Neural cell (in vitro differentiated cells): ENCODE results near the gene SDHD. TPM values are rescaled to one million over a fixed set of nuclear protein-coding genes. Genes with fewer than 3 reads are reported as not detected.

ENCODE experiments used
- H2AFZ ChIP-seq: fragments of 200-600, 300-800 bp; sonication (generic), shearing (Covaris generic); 2 replicates; pipeline ENCODE4 v1.6.0; 2014; ENCODE audit warnings: low read depth, mild to moderate bottlenecking, antibody characterized with exemption, low read length, moderate library complexity
- H3F3A ChIP-seq: fragments of 200-600 bp; shearing (Covaris generic); 2 replicates; pipeline ENCODE4 v1.6.1; 2016; ENCODE audit warnings: mild to moderate bottlenecking, moderate library complexity, mixed read lengths, antibody characterized with exemption, low read length; ENCODE audit not compliant: insufficient read depth, poor library complexity, severe bottlenecking
- H3K27ac ChIP-seq: fragments of 200-600, 300-800 bp; sonication (generic), shearing (Covaris generic); 2 replicates; pipeline ENCODE4 v1.5.1; 2014; ENCODE audit warnings: mild to moderate bottlenecking, low read length, moderate library complexity
- H3K27me3 ChIP-seq: fragments of 300-800, 200-600 bp; sonication (generic), shearing (Covaris generic); 2 replicates; pipeline ENCODE4 v1.6.0; 2014; ENCODE audit warnings: mild to moderate bottlenecking, low read depth, low read length, moderate library complexity; ENCODE audit not compliant: insufficient read depth
- H3K36me3 ChIP-seq: fragments of 300-800, 200-600 bp; sonication (generic), shearing (Covaris generic); 2 replicates; pipeline ENCODE4 v1.5.1; 2014; ENCODE audit warnings: mild to moderate bottlenecking, antibody characterized with exemption, low read length, moderate library complexity; ENCODE audit not compliant: insufficient read depth
- H3K4me2 ChIP-seq: fragments of 300-800, 200-600 bp; sonication (generic), shearing (Covaris generic); 2 replicates; pipeline ENCODE4 v1.6.0; 2014; ENCODE audit warnings: mild to moderate bottlenecking, low read length
- H3K4me3 ChIP-seq: fragments of 300-800, 200-600 bp; sonication (generic), shearing (Covaris generic); 2 replicates; pipeline ENCODE4 v1.5.1; 2014; ENCODE audit warnings: mild to moderate bottlenecking, low read length, moderate library complexity
- H3K79me2 ChIP-seq: fragments of 200-600 bp; shearing (Covaris generic); replicated peaks from 2 replicates; pipeline ENCODE4 v1.6.0; 2014; ENCODE audit warnings: mild to moderate bottlenecking, low read length, moderate library complexity; ENCODE audit not compliant: insufficient read depth
- H3K9ac ChIP-seq: fragments of 300-800, 200-600 bp; sonication (generic), shearing (Covaris generic); 2 replicates; pipeline ENCODE4 v1.6.1; 2016; ENCODE audit warnings: mild to moderate bottlenecking, low read length, mixed read lengths
- H3K9me2 ChIP-seq: fragments of 200-600 bp; shearing (Covaris generic); 2 replicates; pipeline ENCODE4 v1.6.1; 2016; ENCODE audit warnings: mild to moderate bottlenecking, low read length, mixed read lengths; ENCODE audit not compliant: insufficient read depth
- H3K9me3 ChIP-seq: fragments of 200-600, 300-800 bp; sonication (generic), shearing (Covaris generic); 2 replicates; pipeline ENCODE4 v1.6.1; 2016; ENCODE audit warnings: mild to moderate bottlenecking, mixed run types, low read length, moderate library complexity, mixed read lengths
- H4K20me1 ChIP-seq: fragments of 200-600 bp; shearing (Covaris generic); 2 replicates; pipeline ENCODE4 v1.6.1; 2016; ENCODE audit warnings: mild to moderate bottlenecking, mixed run types; ENCODE audit not compliant: insufficient read depth
- EP300 ChIP-seq: fragments of 450-650 bp; conservative IDR thresholded peaks from 2 replicates; pipeline ENCODE4 v1.6.1; 2014; ENCODE audit warnings: antibody characterized with exemption, mild to moderate bottlenecking, moderate library complexity; ENCODE audit not compliant: poor library complexity, severe bottlenecking
- EZH2 ChIP-seq: fragments of 200-600, 300-800 bp; shearing (Covaris generic), sonication (generic); IDR thresholded peaks from 2 replicates; pipeline ENCODE4 v1.6.1; 2014; ENCODE audit warnings: antibody characterized with exemption, low read length, borderline replicate concordance, mild to moderate bottlenecking; ENCODE audit not compliant: insufficient read depth, poor library complexity, severe bottlenecking
- MXI1 ChIP-seq: fragments of 450-650 bp; conservative IDR thresholded peaks from 2 replicates; pipeline ENCODE4 v1.6.1; 2014; ENCODE audit warnings: antibody characterized with exemption, mild to moderate bottlenecking; ENCODE audit not compliant: poor library complexity, severe bottlenecking
- POLR2AphosphoS5 ChIP-seq: IDR thresholded peaks from 2 replicates; pipeline ENCODE4 v1.6.1; 2012
- RAD21 ChIP-seq: fragments of 450-650 bp; conservative IDR thresholded peaks from 2 replicates; pipeline ENCODE4 v1.6.1; 2014; ENCODE audit warnings: antibody characterized with exemption, mild to moderate bottlenecking, moderate library complexity
- SMC3 ChIP-seq: fragments of 450-650 bp; conservative IDR thresholded peaks from 2 replicates; pipeline ENCODE4 v1.6.1; 2014; ENCODE audit warnings: antibody characterized with exemption, mild to moderate bottlenecking, moderate library complexity; ENCODE audit not compliant: poor library complexity
- TAF1 ChIP-seq: IDR thresholded peaks from 2 replicates; pipeline ENCODE4 v1.6.1; 2012; ENCODE audit warnings: low read depth
- polyA plus RNA-seq: library from polyadenylated mRNA; depleted of rRNA; stranded (reverse); fragments of >200 nt; gene quantifications from 2 replicates; pipeline ENCODE4 v1.2.3, GENCODE V29; 2014
- TF ChIP-seq, protein P1 (sequence below): fragments of 450-650 bp; IDR thresholded peaks from 2 replicates; pipeline ENCODE4 v1.5.1; 2014; ENCODE audit warnings: antibody characterized with exemption, mild to moderate bottlenecking, moderate library complexity; ENCODE audit not compliant: poor library complexity, severe bottlenecking
- TF ChIP-seq, protein P2 (sequence below): IDR thresholded peaks from 2 replicates; pipeline ENCODE4 v1.6.1; 2012; ENCODE audit warnings: borderline replicate concordance

The SDHD gene
- polyA plus RNA-seq, 1 donor from 2014 or later = 34.7 TPM

DNA sequence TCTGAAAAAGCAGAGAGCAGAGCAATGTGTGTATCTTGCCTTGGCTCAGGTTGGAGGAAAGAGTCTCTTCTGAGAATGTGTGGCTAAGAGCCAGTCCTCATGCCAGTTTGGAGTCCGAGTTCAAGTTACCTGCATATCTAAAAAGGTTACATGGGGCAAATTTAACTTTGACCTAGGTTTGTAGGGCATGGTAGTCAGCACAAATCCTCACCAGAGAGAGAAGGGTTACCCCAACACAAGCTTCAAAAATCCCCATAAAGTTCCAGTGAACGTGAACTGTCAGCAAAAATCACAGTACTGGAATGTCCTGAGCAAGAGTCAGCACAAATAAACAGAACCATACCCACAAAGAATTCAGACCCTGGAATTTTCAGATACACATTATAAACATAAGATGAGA, 13.8 kb downstream of the SDHD start:
- no peak overlapping the region for H2AFZ ChIP-seq
- H3K27me3 ChIP-seq = no peaks in the 10 kb centered on the region
- H3K36me3 ChIP-seq = no peaks in the 10 kb centered on the region
- H3K9ac ChIP-seq = no peak overlapping the region
- no peaks in the 10 kb centered on the region for H3K79me2 ChIP-seq
- no peaks in the 10 kb centered on the region for H3K9me2 ChIP-seq
- H3K4me3 ChIP-seq = no peak overlapping the region
- H3K4me2 ChIP-seq = no peak overlapping the region
- H3K27ac ChIP-seq = no peak overlapping the region
- H4K20me1 ChIP-seq = no peaks in the 10 kb centered on the region
- no peak for TF ChIP-seq EZH2
- no peak for TF ChIP-seq POLR2AphosphoS5
- TF ChIP-seq, protein P1, sequence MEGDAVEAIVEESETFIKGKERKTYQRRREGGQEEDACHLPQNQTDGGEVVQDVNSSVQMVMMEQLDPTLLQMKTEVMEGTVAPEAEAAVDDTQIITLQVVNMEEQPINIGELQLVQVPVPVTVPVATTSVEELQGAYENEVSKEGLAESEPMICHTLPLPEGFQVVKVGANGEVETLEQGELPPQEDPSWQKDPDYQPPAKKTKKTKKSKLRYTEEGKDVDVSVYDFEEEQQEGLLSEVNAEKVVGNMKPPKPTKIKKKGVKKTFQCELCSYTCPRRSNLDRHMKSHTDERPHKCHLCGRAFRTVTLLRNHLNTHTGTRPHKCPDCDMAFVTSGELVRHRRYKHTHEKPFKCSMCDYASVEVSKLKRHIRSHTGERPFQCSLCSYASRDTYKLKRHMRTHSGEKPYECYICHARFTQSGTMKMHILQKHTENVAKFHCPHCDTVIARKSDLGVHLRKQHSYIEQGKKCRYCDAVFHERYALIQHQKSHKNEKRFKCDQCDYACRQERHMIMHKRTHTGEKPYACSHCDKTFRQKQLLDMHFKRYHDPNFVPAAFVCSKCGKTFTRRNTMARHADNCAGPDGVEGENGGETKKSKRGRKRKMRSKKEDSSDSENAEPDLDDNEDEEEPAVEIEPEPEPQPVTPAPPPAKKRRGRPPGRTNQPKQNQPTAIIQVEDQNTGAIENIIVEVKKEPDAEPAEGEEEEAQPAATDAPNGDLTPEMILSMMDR = no peak
- no peak for TF ChIP-seq EP300
- no peak for TF ChIP-seq TAF1
- TF ChIP-seq MXI1 = no peak
- no peak for TF ChIP-seq SMC3
- TF ChIP-seq, protein P2, sequence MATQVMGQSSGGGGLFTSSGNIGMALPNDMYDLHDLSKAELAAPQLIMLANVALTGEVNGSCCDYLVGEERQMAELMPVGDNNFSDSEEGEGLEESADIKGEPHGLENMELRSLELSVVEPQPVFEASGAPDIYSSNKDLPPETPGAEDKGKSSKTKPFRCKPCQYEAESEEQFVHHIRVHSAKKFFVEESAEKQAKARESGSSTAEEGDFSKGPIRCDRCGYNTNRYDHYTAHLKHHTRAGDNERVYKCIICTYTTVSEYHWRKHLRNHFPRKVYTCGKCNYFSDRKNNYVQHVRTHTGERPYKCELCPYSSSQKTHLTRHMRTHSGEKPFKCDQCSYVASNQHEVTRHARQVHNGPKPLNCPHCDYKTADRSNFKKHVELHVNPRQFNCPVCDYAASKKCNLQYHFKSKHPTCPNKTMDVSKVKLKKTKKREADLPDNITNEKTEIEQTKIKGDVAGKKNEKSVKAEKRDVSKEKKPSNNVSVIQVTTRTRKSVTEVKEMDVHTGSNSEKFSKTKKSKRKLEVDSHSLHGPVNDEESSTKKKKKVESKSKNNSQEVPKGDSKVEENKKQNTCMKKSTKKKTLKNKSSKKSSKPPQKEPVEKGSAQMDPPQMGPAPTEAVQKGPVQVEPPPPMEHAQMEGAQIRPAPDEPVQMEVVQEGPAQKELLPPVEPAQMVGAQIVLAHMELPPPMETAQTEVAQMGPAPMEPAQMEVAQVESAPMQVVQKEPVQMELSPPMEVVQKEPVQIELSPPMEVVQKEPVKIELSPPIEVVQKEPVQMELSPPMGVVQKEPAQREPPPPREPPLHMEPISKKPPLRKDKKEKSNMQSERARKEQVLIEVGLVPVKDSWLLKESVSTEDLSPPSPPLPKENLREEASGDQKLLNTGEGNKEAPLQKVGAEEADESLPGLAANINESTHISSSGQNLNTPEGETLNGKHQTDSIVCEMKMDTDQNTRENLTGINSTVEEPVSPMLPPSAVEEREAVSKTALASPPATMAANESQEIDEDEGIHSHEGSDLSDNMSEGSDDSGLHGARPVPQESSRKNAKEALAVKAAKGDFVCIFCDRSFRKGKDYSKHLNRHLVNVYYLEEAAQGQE = no peak
- no peak for TF ChIP-seq RAD21
- no peaks in the 10 kb centered on the region for H3F3A ChIP-seq
- H3K9me3 ChIP-seq = no peaks in the 10 kb centered on the region

DNA sequence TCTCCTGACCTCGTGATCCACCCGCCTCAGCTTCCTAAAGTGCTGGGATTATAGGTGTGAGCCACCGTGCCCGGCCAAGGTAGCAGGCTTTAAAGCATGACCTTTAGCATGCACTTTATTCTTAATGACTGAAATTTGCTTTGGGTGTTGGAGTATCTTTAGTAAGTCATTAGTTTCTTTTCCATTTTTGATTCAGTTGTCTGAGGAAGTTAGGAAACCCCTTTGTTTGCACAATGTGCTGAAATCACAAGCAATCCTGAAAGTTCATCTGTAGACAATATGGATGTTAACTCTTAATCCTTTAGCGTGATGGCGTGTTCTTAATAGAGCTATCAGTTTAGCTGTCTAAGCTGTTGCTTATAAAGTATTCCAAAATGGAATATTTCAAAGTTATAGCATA, 16.8 kb downstream of the SDHD start:
- H2AFZ ChIP-seq = no peak overlapping the region

More for the DNA sequence above, 16.8 kb downstream of the SDHD start:
- Histone ChIP-seq H3K9ac (no peak overlapping the region), H3K36me3 (no peaks in the 10 kb centered on the region), H4K20me1 (no peaks in the 10 kb centered on the region), H3K4me3 (no peak overlapping the region), H3K9me2 (no peaks in the 10 kb centered on the region), H3K4me2 (no peak overlapping the region), H3K27me3 (no peaks in the 10 kb centered on the region), H3K79me2 (no peaks in the 10 kb centered on the region), H3F3A (no peaks in the 10 kb centered on the region), H3K9me3 (no peaks in the 10 kb centered on the region), H3K27ac (no peak overlapping the region)
- TF ChIP-seq EZH2 (no peak), EP300 (no peak), MXI1 (no peak), SMC3 (no peak), POLR2AphosphoS5 (no peak), TAF1 (no peak), RAD21 (no peak)
- TF ChIP-seq, protein P2 = no peak
- TF ChIP-seq, protein P1 = no peak
